ENCODE results near the gene EIF3A.

Gene EIF3A

GRCh38 chr10:119005362-119006043 lies 75.1 kb downstream of the EIF3A start:
- no peak for DNase-seq

GRCh38 chr10:119003572-119004289 lies 76.9 kb downstream of the EIF3A start:
- DNase-seq, result no peak

GRCh38 chr10:119001717-119002500 lies 78.7 kb downstream of the EIF3A start:
- no peak for DNase-seq

- DNase-seq, result no peak
These were observed 82.4 kb downstream of the EIF3A start for GRCh38 chr10:118998183-118998582.

- DNase-seq, result no peak
These were observed 83.2 kb downstream of the EIF3A start for GRCh38 chr10:118997379-118997778.

GRCh38 chr10:118995739-118996138 lies 84.9 kb downstream of the EIF3A start:
- DNase-seq, result no peak

GRCh38 chr10:118994321-118994720 lies 86.3 kb downstream of the EIF3A start:
- no peak for DNase-seq

- DNase-seq, result no peak
These were observed 87.4 kb downstream of the EIF3A start for GRCh38 chr10:118993214-118993613.

- DNase-seq, result no peak
These were observed 88.1 kb downstream of the EIF3A start for GRCh38 chr10:118992496-118992895.

GRCh38 chr10:118990326-118990725 lies 90.3 kb downstream of the EIF3A start:
- no peak for DNase-seq

- no peak for DNase-seq
These were observed 93.5 kb downstream of the EIF3A start for GRCh38 chr10:118986815-118987790.

GRCh38 chr10:118985576-118985975 lies 95.0 kb downstream of the EIF3A start:
- DNase-seq, result no peak
